Transverse colon (tissue), 4 donors: ENCODE data around the gene CDO1.

Experiments
- EP300 ChIP-seq: sonication (generic); formaldehyde crosslinking; IDR thresholded peaks from one replicate; pipeline ENCODE4 v1.6.1; 2017; ENCODE audit warnings: antibody characterized with exemption, low read depth
- POLR2A ChIP-seq: fragments of 450-650 bp; IDR thresholded peaks from one replicate; pipeline ENCODE4 v1.6.1; 2016; ENCODE audit warnings: antibody characterized with exemption, mild to moderate bottlenecking, moderate library complexity
- POLR2AphosphoS5 ChIP-seq, 3 donors: sonication (generic); formaldehyde crosslinking; IDR thresholded peaks; one replicate each; pipeline ENCODE4 v1.6.1; 2016; ENCODE audit warnings: antibody characterized with exemption in 3 of 3
- TF ChIP-seq, protein P1 (sequence below), 5 experiments: fragments of 200-600 bp in 3 of 5; fragments of 450-650 bp in 2 of 5; sonication (generic) in 3 of 5; IDR thresholded peaks; 1 replicate in 2 of 5; 2 replicates in 3 of 5; pipeline ENCODE4 v1.5.1; 2016 to 2017; ENCODE audit warnings: antibody characterized with exemption in 5 of 5, inconsistent platforms in 3 of 5, mild to moderate bottlenecking in 2 of 5, moderate library complexity in 1 of 5

DNA sequence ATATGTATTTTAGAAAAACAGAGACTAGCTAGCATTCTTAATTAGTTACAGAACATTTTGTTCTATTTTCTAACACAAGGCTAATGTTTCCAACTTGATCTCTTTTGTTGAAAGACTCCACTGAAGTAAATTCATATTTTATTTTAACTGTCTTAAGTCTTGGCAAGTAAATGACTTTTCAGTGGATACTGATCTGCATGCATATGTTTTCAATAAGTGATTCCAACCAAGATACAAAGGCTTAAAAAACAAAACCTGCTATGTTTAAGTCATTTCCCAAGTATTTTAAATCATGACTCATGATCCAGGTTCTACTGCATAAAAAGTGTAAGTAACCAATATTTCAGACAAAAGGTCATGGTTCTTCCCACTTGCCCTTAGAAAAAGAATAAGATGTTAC is 5.7 kb downstream of the CDO1 start:
- TF ChIP-seq, protein P1, sequence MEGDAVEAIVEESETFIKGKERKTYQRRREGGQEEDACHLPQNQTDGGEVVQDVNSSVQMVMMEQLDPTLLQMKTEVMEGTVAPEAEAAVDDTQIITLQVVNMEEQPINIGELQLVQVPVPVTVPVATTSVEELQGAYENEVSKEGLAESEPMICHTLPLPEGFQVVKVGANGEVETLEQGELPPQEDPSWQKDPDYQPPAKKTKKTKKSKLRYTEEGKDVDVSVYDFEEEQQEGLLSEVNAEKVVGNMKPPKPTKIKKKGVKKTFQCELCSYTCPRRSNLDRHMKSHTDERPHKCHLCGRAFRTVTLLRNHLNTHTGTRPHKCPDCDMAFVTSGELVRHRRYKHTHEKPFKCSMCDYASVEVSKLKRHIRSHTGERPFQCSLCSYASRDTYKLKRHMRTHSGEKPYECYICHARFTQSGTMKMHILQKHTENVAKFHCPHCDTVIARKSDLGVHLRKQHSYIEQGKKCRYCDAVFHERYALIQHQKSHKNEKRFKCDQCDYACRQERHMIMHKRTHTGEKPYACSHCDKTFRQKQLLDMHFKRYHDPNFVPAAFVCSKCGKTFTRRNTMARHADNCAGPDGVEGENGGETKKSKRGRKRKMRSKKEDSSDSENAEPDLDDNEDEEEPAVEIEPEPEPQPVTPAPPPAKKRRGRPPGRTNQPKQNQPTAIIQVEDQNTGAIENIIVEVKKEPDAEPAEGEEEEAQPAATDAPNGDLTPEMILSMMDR (IDR thresholded peaks at IDR 0.05) = no peak
- no peak for TF ChIP-seq POLR2A
- no peak for TF ChIP-seq POLR2AphosphoS5 (IDR thresholded peaks at IDR 0.05)
- TF ChIP-seq EP300 = no peak
